Testis (tissue), 3 donors: ENCODE results near the gene ATP5F1E. TPM values are rescaled to one million over a fixed set of nuclear protein-coding genes. Genes with fewer than 3 reads are reported as not detected.

ENCODE experiments used
- DNase-seq: peaks from one replicate; pipeline ENCODE4 v3.0.0-alpha.2; 2019
- H3K27ac ChIP-seq, 2 donors: fragments of 200-600 bp; sonication (generic); one replicate each; pipeline ENCODE4 v1.5.1; 2019
- H3K27me3 ChIP-seq: fragments of 200-600 bp; sonication (generic); one replicate; pipeline ENCODE4 v1.5.1; 2019
- H3K36me3 ChIP-seq: fragments of 200-600 bp; sonication (generic); one replicate; pipeline ENCODE4 v1.5.1; 2017; ENCODE audit warnings: low read depth; ENCODE audit errors: missing control alignments
- H3K4me1 ChIP-seq: fragments of 200-600 bp; sonication (generic); one replicate; pipeline ENCODE4 v1.5.1; 2019
- H3K4me3 ChIP-seq, 2 donors: fragments of 200-600 bp; sonication (generic); one replicate each; pipeline ENCODE4 v1.5.1; 2017 to 2019
- H3K9me3 ChIP-seq: fragments of 200-600 bp; sonication (generic); one replicate; pipeline ENCODE4 v1.5.1; 2017
- CTCF ChIP-seq, 3 experiments: fragments of 450-650 bp in 2 of 3; fragments of 200-600 bp in 1 of 3; sonication (generic) in 1 of 3; IDR thresholded peaks; one replicate each; pipeline ENCODE4 v1.5.1; 2016 to 2019; ENCODE audit warnings: antibody characterized with exemption in 3 of 3, mild to moderate bottlenecking in 2 of 3, moderate library complexity in 1 of 3
- POLR2A ChIP-seq: fragments of 450-650 bp; IDR thresholded peaks from one replicate; pipeline ENCODE4 v1.6.1; 2017; ENCODE audit warnings: antibody characterized with exemption, mild to moderate bottlenecking, moderate library complexity
- WGBS, 2 donors: methylation state at CpG; one replicate each; pipeline ENCODE4 v1.1.5; 2018; 5-methylcytosine and 5-hydroxymethylcytosine counted together
- intact Hi-C: fragments of 100-400 bp; cut with DNase I; formaldehyde crosslinking; loops from one replicate; pipeline ENCODE4 v1.15.1; 2023; ENCODE audit warnings: low total_unique reads
- polyA plus RNA-seq: library from polyadenylated mRNA; stranded (reverse); fragments of 350-450 nt; fragmentation: Illumina TruSeq; extraction: RNeasy Lipid Tissue Mini Kit (QIAGEN cat#74804); gene quantifications from one replicate; pipeline ENCODE4 v1.2.3, GENCODE V29; 2014; ENCODE audit warnings: low read depth, low replicate concordance; ENCODE audit not compliant: insufficient read depth
- total RNA-seq, 2 donors: library from RNA; depleted of rRNA; stranded (reverse); fragments of >200 nt; gene quantifications; one replicate each; pipeline ENCODE4 v1.2.3, GENCODE V29; 2016

Gene ATP5F1E
- total and polyA plus RNA-seq, 3 donors from 2014 or later: 24.6 to 76.0 (median 25.5) TPM

GRCh38 chr20:58997141-58997770 is 34.9 kb downstream of the ATP5F1E start:
- Histone ChIP-seq H3K36me3 (no peaks in the 10 kb centered on the region), H3K27me3 (no peaks in the 10 kb centered on the region), H3K4me3 (no peak overlapping the region), H3K27ac (no peak overlapping the region), H3K9me3 (no peaks in the 10 kb centered on the region), H3K4me1 (no peaks in the 10 kb centered on the region)
- TF ChIP-seq POLR2A (no peak), CTCF (IDR thresholded peaks at IDR 0.05) (no peak)
- intact Hi-C loops: no loop called here
- whole genome bisulfite sequencing, 2 donors: 88 to 89% methylated on average over 24 of the region's 24 CpGs
- DNase-seq: no peak

- Histone ChIP-seq H3K27ac (no peak overlapping the region), H3K4me1 (no peaks in the 10 kb centered on the region), H3K4me3 (no peak overlapping the region), H3K36me3 (no peaks in the 10 kb centered on the region), H3K27me3 (no peaks in the 10 kb centered on the region), H3K9me3 (no peaks in the 10 kb centered on the region)
- intact Hi-C loops: no loop called here
- 93 to 94% methylated on average over 12 of the region's 12 CpGs for WGBS, 2 donors
- DNase-seq: no peak
- TF ChIP-seq CTCF (IDR thresholded peaks at IDR 0.05) (no peak), POLR2A (no peak)
Measured at GRCh38 chr20:58996226-58996611, 35.9 kb downstream of the ATP5F1E start.

GRCh38 chr20:58995461-58996225 is 36.5 kb downstream of the ATP5F1E start:
- no peaks in the 10 kb centered on the region for H3K36me3 ChIP-seq

GRCh38 chr20:58994390-58995159 is 37.6 kb downstream of the ATP5F1E start:
- Histone ChIP-seq H3K4me1 (no peaks in the 10 kb centered on the region), H3K9me3 (no peaks in the 10 kb centered on the region), H3K36me3 (no peaks in the 10 kb centered on the region), H3K4me3 (no peak overlapping the region), H3K27ac (no peak overlapping the region), H3K27me3 (no peaks in the 10 kb centered on the region)
- TF ChIP-seq CTCF (IDR thresholded peaks at IDR 0.05) (no peak), POLR2A (no peak)
- intact Hi-C loops: no loop called here
- DNase-seq: no peak
- WGBS, 2 donors: 82 to 88% methylated on average over 17 of the region's 17 CpGs

More at GRCh38 chr20:58995461-58996225, 36.5 kb downstream of the ATP5F1E start:
- Histone ChIP-seq H3K27ac (no peak overlapping the region), H3K27me3 (no peaks in the 10 kb centered on the region), H3K9me3 (no peaks in the 10 kb centered on the region), H3K4me3 (no peak overlapping the region), H3K4me1 (no peaks in the 10 kb centered on the region)
- DNase-seq: no peak
- WGBS, 2 donors: 89 to 92% methylated on average over 18 of the region's 18 CpGs
- intact Hi-C loops: no loop called here
- TF ChIP-seq CTCF (IDR thresholded peaks at IDR 0.05) (no peak), POLR2A (no peak)
